ENCODE results near the gene ZNF474.

Gene ZNF474

DNA sequence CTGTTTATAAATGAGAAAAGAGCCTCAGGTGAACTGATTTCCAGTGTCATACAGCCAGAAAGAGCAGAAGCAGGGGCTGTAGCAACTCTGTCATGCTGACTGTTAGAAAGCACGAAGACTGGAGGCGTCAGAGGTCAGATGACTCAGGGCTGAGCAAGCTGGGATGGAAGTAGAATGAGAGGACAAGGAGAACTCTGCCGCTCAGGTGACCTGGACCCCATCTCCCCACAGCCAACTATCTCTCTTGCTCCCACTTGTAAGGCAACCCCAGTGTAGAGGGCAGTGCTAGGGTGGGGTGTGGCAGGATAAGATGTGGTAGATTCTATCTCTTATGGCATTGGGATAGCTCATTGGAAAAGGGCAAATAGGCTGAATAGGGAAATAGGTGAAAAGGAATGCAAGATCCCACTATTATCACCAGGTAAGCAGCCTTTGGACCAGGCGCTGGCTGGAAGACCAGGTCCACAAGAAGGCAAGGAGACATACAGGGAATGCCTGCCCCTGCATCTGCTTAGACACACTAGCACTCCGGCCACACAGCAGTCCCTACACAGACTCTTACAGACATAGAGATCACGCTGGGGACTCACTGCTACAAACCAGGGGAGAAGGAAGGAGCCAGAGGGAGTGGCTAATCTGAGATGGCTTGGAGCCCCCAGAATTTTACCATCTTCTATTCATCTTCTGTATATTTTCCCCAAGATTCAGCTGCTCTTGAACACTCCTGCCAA is 30.1 kb upstream of the ZNF474 start:
- Histone ChIP-seq H3K9me3 (no peaks in the 10 kb centered on the region), H3K4me3 (no peak overlapping the region), H3K9ac (no peak overlapping the region), H4K20me1 (no peaks in the 10 kb centered on the region), H3K27me3 (no peaks in the 10 kb centered on the region), H3K27ac (no peak overlapping the region), H3K4me1 (no peaks in the 10 kb centered on the region), H3K4me2 (no peak overlapping the region), H3K36me3 (no peaks in the 10 kb centered on the region)
- no peak for TF ChIP-seq Cebpa-rat (IDR thresholded peaks at IDR 0.05)

GRCh38 chr5:122101636-122102285 is 27.6 kb upstream of the ZNF474 start:
- no peak for TF ChIP-seq Cebpa-rat (IDR thresholded peaks at IDR 0.05)
- no peak overlapping the region for H3K27ac ChIP-seq
- no peaks in the 10 kb centered on the region for H4K20me1 ChIP-seq

DNA sequence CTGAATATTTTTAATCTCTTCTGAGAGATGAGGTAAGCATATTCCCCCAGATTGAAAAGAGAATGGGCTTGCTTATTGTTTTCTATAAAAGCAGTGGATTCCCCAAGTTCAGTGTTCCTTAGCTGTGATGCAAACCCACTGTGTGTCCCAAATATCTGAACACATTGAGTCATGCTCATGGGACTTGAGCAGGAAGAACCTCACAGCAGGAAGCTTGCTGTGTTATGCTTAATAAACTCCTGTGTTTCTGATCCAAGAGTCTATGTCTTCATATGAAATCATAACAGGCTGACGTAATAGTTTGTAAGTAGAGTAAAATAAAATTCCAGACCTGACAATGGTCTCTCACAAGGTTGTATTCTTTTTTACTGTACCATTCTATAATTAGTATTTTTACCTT is 26.5 kb upstream of the ZNF474 start:
- Histone ChIP-seq H3K9ac (no peak overlapping the region), H3K36me3 (no peaks in the 10 kb centered on the region), H3K4me1 (no peaks in the 10 kb centered on the region), H3K4me2 (no peak overlapping the region), H4K20me1 (no peaks in the 10 kb centered on the region), H3K27ac (no peak overlapping the region), H3K4me3 (no peak overlapping the region), H3K27me3 (no peaks in the 10 kb centered on the region), H3K9me3 (no peaks in the 10 kb centered on the region)
- no peak for TF ChIP-seq Cebpa-rat (IDR thresholded peaks at IDR 0.05)

More at GRCh38 chr5:122101636-122102285, 27.6 kb upstream of the ZNF474 start:
- no peaks in the 10 kb centered on the region for H3K9me3 ChIP-seq
- H3K36me3 ChIP-seq: no peaks in the 10 kb centered on the region
- H3K27me3 ChIP-seq: no peaks in the 10 kb centered on the region
- no peaks in the 10 kb centered on the region for H3K4me1 ChIP-seq
- H3K9ac ChIP-seq: no peak overlapping the region
- H3K4me2 ChIP-seq: no peak overlapping the region
- no peak overlapping the region for H3K4me3 ChIP-seq

GRCh38 chr5:122105909-122106308 is 23.4 kb upstream of the ZNF474 start:
- no peak overlapping the region for H3K27ac ChIP-seq
- H3K36me3 ChIP-seq: no peaks in the 10 kb centered on the region
- no peaks in the 10 kb centered on the region for H3K9me3 ChIP-seq
- H3K4me2 ChIP-seq: no peak overlapping the region
- no peaks in the 10 kb centered on the region for H4K20me1 ChIP-seq
- no peak overlapping the region for H3K9ac ChIP-seq
- no peak overlapping the region for H3K4me3 ChIP-seq
- H3K4me1 ChIP-seq: no peaks in the 10 kb centered on the region
- no peak for TF ChIP-seq Cebpa-rat (IDR thresholded peaks at IDR 0.05)
- H3K27me3 ChIP-seq: no peaks in the 10 kb centered on the region

DNA sequence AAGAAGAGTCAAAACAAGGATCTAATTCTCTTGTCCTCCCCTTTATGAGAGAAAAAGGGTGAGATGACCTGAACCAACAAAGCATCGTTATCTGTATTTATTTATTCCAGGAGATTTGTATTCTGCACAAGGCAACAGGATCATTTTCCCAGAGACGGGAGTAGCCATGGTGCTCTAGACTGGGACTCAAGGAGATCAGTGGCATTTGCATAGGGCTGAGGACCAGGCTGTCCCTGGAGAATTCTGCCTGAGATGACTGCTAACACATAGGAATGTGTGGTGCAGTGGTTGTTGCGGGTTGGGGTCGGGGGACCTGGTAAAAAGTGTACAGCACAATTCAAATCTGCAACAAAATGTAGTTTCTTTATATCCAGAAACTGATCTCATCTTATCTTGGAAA is 22.3 kb upstream of the ZNF474 start:
- H3K4me3 ChIP-seq: no peak overlapping the region
- TF ChIP-seq Cebpa-rat (IDR thresholded peaks at IDR 0.05): no peak
- H3K36me3 ChIP-seq: no peaks in the 10 kb centered on the region
- no peaks in the 10 kb centered on the region for H3K9me3 ChIP-seq
- no peak overlapping the region for H3K27ac ChIP-seq
- H3K4me1 ChIP-seq: no peaks in the 10 kb centered on the region
- no peaks in the 10 kb centered on the region for H3K27me3 ChIP-seq
- no peak overlapping the region for H3K4me2 ChIP-seq
- H4K20me1 ChIP-seq: no peaks in the 10 kb centered on the region
- no peak overlapping the region for H3K9ac ChIP-seq

DNA sequence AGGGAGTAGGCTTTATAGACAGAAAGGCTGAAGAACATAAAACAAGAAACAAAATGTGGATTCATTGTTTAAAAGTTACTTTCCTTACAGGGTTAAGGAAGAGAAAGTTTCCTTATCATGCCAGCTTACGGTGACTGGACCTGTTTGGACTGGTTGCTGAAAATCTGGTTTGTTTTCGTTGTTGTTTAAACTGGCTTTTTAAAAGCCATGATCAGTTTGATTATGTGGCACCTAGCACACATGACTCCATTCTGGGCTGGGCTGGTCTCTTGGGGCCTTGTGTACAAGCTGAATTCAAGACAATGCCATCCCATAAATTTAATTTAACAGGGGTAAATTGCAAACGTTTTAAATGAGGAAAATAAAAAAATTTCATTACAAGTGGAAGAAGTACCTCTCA is 18.4 kb upstream of the ZNF474 start:
- no peak overlapping the region for H3K27ac ChIP-seq
- no peaks in the 10 kb centered on the region for H3K4me1 ChIP-seq
- H3K9me3 ChIP-seq: no peaks in the 10 kb centered on the region
- no peak overlapping the region for H3K9ac ChIP-seq
- H3K4me3 ChIP-seq: no peak overlapping the region
- no peak for TF ChIP-seq Cebpa-rat (IDR thresholded peaks at IDR 0.05)
- H3K36me3 ChIP-seq: no peaks in the 10 kb centered on the region
- no peaks in the 10 kb centered on the region for H4K20me1 ChIP-seq
- no peak overlapping the region for H3K4me2 ChIP-seq
- H3K27me3 ChIP-seq: no peaks in the 10 kb centered on the region

DNA sequence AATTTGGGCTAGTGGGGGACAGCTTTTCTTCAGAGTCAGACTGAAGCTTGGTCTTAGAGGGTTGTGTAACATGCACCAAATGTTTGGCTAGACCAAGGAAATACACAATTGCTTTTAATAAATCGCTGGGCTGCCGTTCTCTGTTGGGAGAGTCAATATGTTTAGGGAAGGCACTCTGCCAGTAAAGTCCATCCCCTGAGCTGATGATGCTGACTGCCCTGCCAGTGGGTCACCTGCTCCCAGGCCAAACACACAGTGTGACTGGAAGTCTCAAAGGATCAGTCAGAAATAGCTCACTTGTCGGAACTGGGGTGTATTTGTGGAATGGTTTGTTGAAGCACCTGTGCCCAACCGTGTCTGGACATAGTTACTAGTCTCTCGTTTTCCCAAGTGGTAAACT is 17.9 kb upstream of the ZNF474 start:
- TF ChIP-seq Cebpa-rat (IDR thresholded peaks at IDR 0.05): no peak
- H3K36me3 ChIP-seq: no peaks in the 10 kb centered on the region
- H3K4me1 ChIP-seq: no peaks in the 10 kb centered on the region
- no peaks in the 10 kb centered on the region for H4K20me1 ChIP-seq
- H3K9me3 ChIP-seq: no peaks in the 10 kb centered on the region
- no peak overlapping the region for H3K27ac ChIP-seq
- H3K4me2 ChIP-seq: no peak overlapping the region
- no peak overlapping the region for H3K9ac ChIP-seq
- no peak overlapping the region for H3K4me3 ChIP-seq
- no peaks in the 10 kb centered on the region for H3K27me3 ChIP-seq

GRCh38 chr5:122112063-122112462 is 17.3 kb upstream of the ZNF474 start:
- no peaks in the 10 kb centered on the region for H3K27me3 ChIP-seq
- no peak overlapping the region for H3K9ac ChIP-seq
- H3K27ac ChIP-seq: no peak overlapping the region
- H3K36me3 ChIP-seq: no peaks in the 10 kb centered on the region
- no peak overlapping the region for H3K4me3 ChIP-seq
- no peaks in the 10 kb centered on the region for H3K9me3 ChIP-seq
- H4K20me1 ChIP-seq: no peaks in the 10 kb centered on the region
- no peak overlapping the region for H3K4me2 ChIP-seq
- H3K4me1 ChIP-seq: no peaks in the 10 kb centered on the region
- no peak for TF ChIP-seq Cebpa-rat (IDR thresholded peaks at IDR 0.05)

GRCh38 chr5:122112733-122113558 is 16.4 kb upstream of the ZNF474 start:
- Histone ChIP-seq H3K27ac (no peak overlapping the region), H3K36me3 (no peaks in the 10 kb centered on the region), H3K27me3 (no peaks in the 10 kb centered on the region), H3K9ac (no peak overlapping the region), H3K4me2 (no peak overlapping the region), H3K4me3 (no peak overlapping the region), H3K4me1 (no peaks in the 10 kb centered on the region), H3K9me3 (no peaks in the 10 kb centered on the region), H4K20me1 (no peaks in the 10 kb centered on the region)
- TF ChIP-seq Cebpa-rat (IDR thresholded peaks at IDR 0.05): no peak

GRCh38 chr5:122114501-122114900 is 14.8 kb upstream of the ZNF474 start:
- no peak overlapping the region for H3K27ac ChIP-seq
- TF ChIP-seq Cebpa-rat (IDR thresholded peaks at IDR 0.05): no peak

More at GRCh38 chr5:122114501-122114900, 14.8 kb upstream of the ZNF474 start:
- Histone ChIP-seq H3K4me2 (no peak overlapping the region), H3K9ac (no peak overlapping the region), H3K36me3 (no peaks in the 10 kb centered on the region), H3K4me3 (no peak overlapping the region), H3K27me3 (no peaks in the 10 kb centered on the region), H3K9me3 (no peaks in the 10 kb centered on the region), H4K20me1 (no peaks in the 10 kb centered on the region), H3K4me1 (no peaks in the 10 kb centered on the region)
